Measurements from ENCODE around the gene GALP.
"Not testable (repeated sequence)": the region's sequence is repeated elsewhere in the genome, so short reads cannot be mapped to it uniquely, and the experiment has no call there.

GALP gene

GRCh38 chr19:56193981-56194640 is 18.3 kb downstream of the GALP start:
- DNase-seq: no peak

GRCh38 chr19:56197646-56198045 is 21.8 kb downstream of the GALP start, which contains the start of gene ZSCAN5B:
ZSCAN5B (minus strand) TSS chr19:56197783; CDS start chr19:56193052, 4,731 bp downstream.
- DNase-seq: not testable (repeated sequence)

GRCh38 chr19:56199687-56200086 is 23.9 kb downstream of the GALP start:
- no peak for DNase-seq

GRCh38 chr19:56201973-56202372 is 26.2 kb downstream of the GALP start, which contains the start of gene ZSCAN5C:
ZSCAN5C (plus strand) TSS chr19:56202273; CDS start chr19:56205914, 3,641 bp downstream.
- no peak for DNase-seq

GRCh38 chr19:56207581-56207980 is 31.8 kb downstream of the GALP start:
- not testable (repeated sequence) for DNase-seq

- no peak for DNase-seq
These were observed 33.3 kb downstream of the GALP start for GRCh38 chr19:56209091-56209490.

GRCh38 chr19:56210036-56210435 is 34.2 kb downstream of the GALP start:
- not testable (repeated sequence) for DNase-seq

GRCh38 chr19:56211718-56212117 is 35.9 kb downstream of the GALP start:
- DNase-seq: no peak

- DNase-seq: no peak
These were observed 41.5 kb downstream of the GALP start for GRCh38 chr19:56217039-56217949.

- no peak for DNase-seq
These were observed 43.2 kb downstream of the GALP start for GRCh38 chr19:56218961-56219360.

- DNase-seq: not testable (repeated sequence)
These were observed 45.6 kb downstream of the GALP start for GRCh38 chr19:56221442-56221841.

GRCh38 chr19:56221851-56222250 is 46.0 kb downstream of the GALP start:
- no peak for DNase-seq

GRCh38 chr19:56222901-56223300 is 47.1 kb downstream of the GALP start:
- DNase-seq: no peak

GRCh38 chr19:56223481-56223880 is 47.7 kb downstream of the GALP start:
- DNase-seq: no peak

Measured in DMS79 treated with DMSO at 0.1 percent for 48 hours (cell line).